Endothelial cell of umbilical vein (primary cell): ENCODE measurements around the gene GPR101. TPM values are rescaled to one million over a fixed set of nuclear protein-coding genes. Genes with fewer than 3 reads are reported as not detected.

Experiments
- BruUV-seq: library from RNA; stranded (reverse); fragments of 400-500 nt; replicated peaks from 2 replicates; lab custom pipeline; 2021; lab: Mats Ljungman, UMichigan
- CTCF ChIA-PET: fragments of 300-600, 350-600 bp; sonication (Branson Sonifier 250); formaldehyde crosslinking; loops from one replicate; lab custom pipeline; 2021; ENCODE audit warnings: antibody characterized with exemption, inconsistent platforms; lab: Charles Lee
- POLR2A ChIA-PET: fragments of 300-600, 350-600 bp; sonication (Branson Sonifier 250); formaldehyde crosslinking; loops from one replicate; lab custom pipeline; 2021; ENCODE audit warnings: antibody characterized with exemption, inconsistent platforms; lab: Charles Lee
- DNase-seq: peaks from one replicate; pipeline ENCODE4 v3.0.0-alpha.2; 2011; ENCODE audit warnings: low read depth, low spot score
- FAIRE-seq: peaks from 2 replicates; lab custom pipeline; 2011; peaks lifted over from hg19 to GRCh38; lab: Jason Lieb, UNC
- H2AFZ ChIP-seq: 2 replicates; pipeline ENCODE4 v1.6.0; 2012; ENCODE audit warnings: low read depth, low read length, control low read depth, inconsistent platforms
- H3K27ac ChIP-seq: 2 replicates; pipeline ENCODE4 v1.5.1; 2011; ENCODE audit warnings: low read depth, mild to moderate bottlenecking, control low read depth, low read length, moderate library complexity; ENCODE audit not compliant: insufficient read depth
- H3K27me3 ChIP-seq, 2 experiments: 2 replicates each; pipeline versions ENCODE4 v1.6.0 to v1.6.1; 2011; ENCODE audit warnings: low read length in 2 of 2, mixed read lengths in 1 of 2; ENCODE audit not compliant: control insufficient read depth in 2 of 2, insufficient read depth in 2 of 2
- H3K36me3 ChIP-seq, 2 experiments: 2 replicates in 1 of 2; 3 replicates in 1 of 2; pipeline ENCODE4 v1.5.1; 2011; ENCODE audit warnings: low read length in 2 of 2, mild to moderate bottlenecking in 1 of 2, moderate library complexity in 1 of 2; ENCODE audit not compliant: control insufficient read depth in 2 of 2, insufficient read depth in 2 of 2; ENCODE audit errors: extremely low read depth in 1 of 2
- H3K4me1 ChIP-seq: 3 replicates; pipeline ENCODE4 v1.5.1; 2011; ENCODE audit warnings: mild to moderate bottlenecking, low read length; ENCODE audit not compliant: control insufficient read depth, insufficient read depth; ENCODE audit errors: extremely low read depth
- H3K4me2 ChIP-seq: 2 replicates; pipeline ENCODE4 v1.6.1; 2011; ENCODE audit warnings: low read length, control low read depth, mixed read lengths; ENCODE audit not compliant: insufficient read depth
- H3K4me3 ChIP-seq, 3 experiments: fragments of 200-600 bp in 1 of 3; sonication (generic), shearing (Covaris generic) in 1 of 3; replicated peaks in 1 of 3; 2 replicates each; pipeline ENCODE4 v1.5.1; 2011 to 2016; ENCODE audit warnings: control low read depth in 3 of 3, low read length in 3 of 3, mild to moderate bottlenecking in 2 of 3, inconsistent platforms in 1 of 3, low read depth in 1 of 3, moderate library complexity in 1 of 3; ENCODE audit not compliant: insufficient read depth in 1 of 3
- H3K79me2 ChIP-seq: 2 replicates; pipeline ENCODE4 v1.6.0; 2012; ENCODE audit warnings: low read length, inconsistent platforms; ENCODE audit not compliant: control insufficient read depth, insufficient read depth
- H3K9ac ChIP-seq: replicated peaks from 2 replicates; pipeline ENCODE3; 2011; ENCODE audit warnings: low read length, control low read depth; ENCODE audit not compliant: insufficient read depth; ENCODE audit errors: extremely low read depth
- H3K9me1 ChIP-seq: replicated peaks from 3 replicates; pipeline ENCODE4 v1.6.0; 2011; ENCODE audit warnings: mild to moderate bottlenecking, low read length; ENCODE audit not compliant: control insufficient read depth, insufficient read depth; ENCODE audit errors: extremely low read depth
- H3K9me3 ChIP-seq: replicated peaks from 2 replicates; pipeline ENCODE4 v1.5.1; 2012; ENCODE audit warnings: low read length, inconsistent platforms; ENCODE audit not compliant: control insufficient read depth, insufficient read depth
- H4K20me1 ChIP-seq: replicated peaks from 2 replicates; pipeline ENCODE3; 2011; ENCODE audit warnings: mild to moderate bottlenecking, low read length; ENCODE audit not compliant: control insufficient read depth, insufficient read depth; ENCODE audit errors: extremely low read depth
- EZH2 ChIP-seq: IDR thresholded peaks from 2 replicates; pipeline ENCODE4 v1.6.1; 2012; ENCODE audit warnings: borderline replicate concordance, low read depth, mild to moderate bottlenecking, moderate library complexity, low read length, inconsistent platforms; ENCODE audit not compliant: severe bottlenecking
- FOS ChIP-seq: IDR thresholded peaks from 2 replicates; pipeline ENCODE4 v1.6.1; 2011; ENCODE audit warnings: mild to moderate bottlenecking, low read length, moderate library complexity, borderline replicate concordance; ENCODE audit not compliant: insufficient read depth
- GATA2 ChIP-seq: IDR thresholded peaks from 2 replicates; pipeline ENCODE4 v1.7.0; 2011; ENCODE audit warnings: low read depth, mild to moderate bottlenecking, moderate library complexity, mixed read lengths, low read length; ENCODE audit not compliant: insufficient read length, insufficient read depth
- JUN ChIP-seq: IDR thresholded peaks from 2 replicates; pipeline ENCODE4 v1.6.1; 2011; ENCODE audit warnings: borderline replicate concordance, low read depth; ENCODE audit not compliant: insufficient read length, insufficient read depth
- MYC ChIP-seq: IDR thresholded peaks from one replicate; pipeline ENCODE4 v1.6.1; 2011; ENCODE audit warnings: mild to moderate bottlenecking, low read depth, low read length
- POLR2A ChIP-seq: IDR thresholded peaks from 2 replicates; pipeline ENCODE4 v1.6.1; 2012; ENCODE audit warnings: low read depth, mild to moderate bottlenecking, control low read depth, low read length
- POLR2AphosphoS5 ChIP-seq: IDR thresholded peaks from 2 replicates; pipeline ENCODE4 v1.6.1; 2012; ENCODE audit warnings: low read depth, mild to moderate bottlenecking, control low read depth, low read length, moderate library complexity; ENCODE audit not compliant: insufficient read depth
- dilution Hi-C: fragments of 300-500 bp; cut with MboI; formaldehyde crosslinking; loops from one replicate; pipeline ENCODE4 v1.15.0; 2019; ENCODE audit warnings: low sequenced_read_pairs; ENCODE audit not compliant: extremely low pct_ligation_motif_present
- intact Hi-C: fragments of 100-400 bp; cut with micrococcal nuclease; formaldehyde crosslinking; loops from one replicate; pipeline ENCODE4 v1.10.0; 2022
- polyA plus RNA-seq, 4 experiments: library from polyadenylated mRNA; depleted of rRNA in 3 of 4; stranded (reverse) in 3 of 4; unstranded in 1 of 4; fragments of >200 nt; gene quantifications; 2 replicates each; pipeline versions ENCODE4 v1.2.1 to v1.2.3, GENCODE V29; 2011 to 2012; ENCODE audit warnings: missing spikeins in 1 of 4
- total RNA-seq: library from RNA; stranded (reverse); gene quantifications from 2 replicates; pipeline ENCODE4 v1.2.3, GENCODE V29; 2021
- TF ChIP-seq, protein P1 (sequence below): IDR thresholded peaks from 2 replicates; pipeline ENCODE4 v1.6.1; 2011; ENCODE audit not compliant: insufficient read depth, insufficient read length
- TF ChIP-seq, protein P2 (sequence below), 2 donors: IDR thresholded peaks; 1 replicate in 1 of 2; 2 replicates in 1 of 2; pipeline ENCODE4 v1.5.1; 2011; ENCODE audit warnings: low read length in 2 of 2, mild to moderate bottlenecking in 2 of 2, moderate library complexity in 2 of 2, control low read depth in 1 of 2, inconsistent platforms in 1 of 2, low read depth in 1 of 2; ENCODE audit not compliant: insufficient read depth in 1 of 2; ENCODE audit errors: extremely low read depth in 1 of 2

The GPR101 gene
- total and polyA plus RNA-seq, 2 donors (not counting 3 experiments of a cell fraction or from before 2014, with no cell fraction given) = not detected

- FAIRE-seq (peak; percentile 15), DNase-seq (no peak)
- Histone ChIP-seq H4K20me1 (no peaks in the 10 kb centered on the region), H3K9me1 (no peaks in the 10 kb centered on the region), H3K4me2 (no peak overlapping the region), H3K9me3 (no peaks in the 10 kb centered on the region), H3K4me1 (peaks cover 5% of the 10 kb centered on the region), H3K9ac (no peak overlapping the region), H2AFZ (no peak overlapping the region), H3K79me2 (no peaks in the 10 kb centered on the region), H3K27me3 (peaks cover 20 to 21% of the 10 kb centered on the region in 2 experiments), H3K36me3 (no peaks in the 10 kb centered on the region), H3K27ac (no peak overlapping the region), H3K4me3 (no peak overlapping the region)
- CTCF ChIA-PET = interaction anchor here (1.3 kb wide), 1 partner anchor 24 kb away, joined by 4 read pairs; no protein-coding TSS in a partner anchor
- TF ChIP-seq FOS (no peak), GATA2 (no peak), POLR2A (no peak), EZH2 (no peak), MYC (no peak), POLR2AphosphoS5 (no peak), JUN (no peak)
- TF ChIP-seq, protein P1, sequence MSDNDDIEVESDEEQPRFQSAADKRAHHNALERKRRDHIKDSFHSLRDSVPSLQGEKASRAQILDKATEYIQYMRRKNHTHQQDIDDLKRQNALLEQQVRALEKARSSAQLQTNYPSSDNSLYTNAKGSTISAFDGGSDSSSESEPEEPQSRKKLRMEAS = no peak
- TF ChIP-seq, protein P2, sequence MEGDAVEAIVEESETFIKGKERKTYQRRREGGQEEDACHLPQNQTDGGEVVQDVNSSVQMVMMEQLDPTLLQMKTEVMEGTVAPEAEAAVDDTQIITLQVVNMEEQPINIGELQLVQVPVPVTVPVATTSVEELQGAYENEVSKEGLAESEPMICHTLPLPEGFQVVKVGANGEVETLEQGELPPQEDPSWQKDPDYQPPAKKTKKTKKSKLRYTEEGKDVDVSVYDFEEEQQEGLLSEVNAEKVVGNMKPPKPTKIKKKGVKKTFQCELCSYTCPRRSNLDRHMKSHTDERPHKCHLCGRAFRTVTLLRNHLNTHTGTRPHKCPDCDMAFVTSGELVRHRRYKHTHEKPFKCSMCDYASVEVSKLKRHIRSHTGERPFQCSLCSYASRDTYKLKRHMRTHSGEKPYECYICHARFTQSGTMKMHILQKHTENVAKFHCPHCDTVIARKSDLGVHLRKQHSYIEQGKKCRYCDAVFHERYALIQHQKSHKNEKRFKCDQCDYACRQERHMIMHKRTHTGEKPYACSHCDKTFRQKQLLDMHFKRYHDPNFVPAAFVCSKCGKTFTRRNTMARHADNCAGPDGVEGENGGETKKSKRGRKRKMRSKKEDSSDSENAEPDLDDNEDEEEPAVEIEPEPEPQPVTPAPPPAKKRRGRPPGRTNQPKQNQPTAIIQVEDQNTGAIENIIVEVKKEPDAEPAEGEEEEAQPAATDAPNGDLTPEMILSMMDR (IDR thresholded peaks at IDR 0.05; ENCODE audit: extremely low read depth in 1 of 2, insufficient read depth in 1 of 2, low read depth in 1 of 2, low read length in 2 of 2) = no peak
- dilution Hi-C loops (no loop called here), intact Hi-C loops (no loop called here)
- no TSS peak for BruUV-seq
- POLR2A ChIA-PET = no interaction called here
Measured at GRCh38 chrX:137028699-137029098, 5.1 kb downstream of the GPR101 start.
